ENCODE results near the gene MTHFD2L.

The MTHFD2L gene

GRCh38 chr4:74133786-74134499, 24.0 kb upstream of the MTHFD2L start:
- peak; percentile 40 for DNase-seq

DNA sequence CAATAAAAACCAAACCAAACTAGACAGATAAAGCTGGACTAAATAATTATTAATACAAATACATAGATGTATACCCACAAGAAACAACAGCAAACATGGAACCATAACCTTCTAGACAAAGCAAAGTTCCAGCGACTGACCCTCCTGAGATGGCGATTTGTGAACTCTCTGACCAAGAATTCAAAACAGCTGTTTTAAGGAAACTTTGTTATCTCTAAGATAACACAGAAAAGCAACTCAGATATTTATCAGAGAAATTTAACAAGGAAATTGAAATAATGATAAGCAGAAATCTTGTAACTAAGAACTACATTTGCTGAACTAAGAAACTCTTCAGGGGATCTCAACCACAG, 23.4 kb upstream of the MTHFD2L start:
- no peak for DNase-seq

- no peak for DNase-seq
Observed at GRCh38 chr4:74146581-74147129, 11.3 kb upstream of the MTHFD2L start.

GRCh38 chr4:74148205-74148604, 9.7 kb upstream of the MTHFD2L start:
- no peak for DNase-seq

DNA sequence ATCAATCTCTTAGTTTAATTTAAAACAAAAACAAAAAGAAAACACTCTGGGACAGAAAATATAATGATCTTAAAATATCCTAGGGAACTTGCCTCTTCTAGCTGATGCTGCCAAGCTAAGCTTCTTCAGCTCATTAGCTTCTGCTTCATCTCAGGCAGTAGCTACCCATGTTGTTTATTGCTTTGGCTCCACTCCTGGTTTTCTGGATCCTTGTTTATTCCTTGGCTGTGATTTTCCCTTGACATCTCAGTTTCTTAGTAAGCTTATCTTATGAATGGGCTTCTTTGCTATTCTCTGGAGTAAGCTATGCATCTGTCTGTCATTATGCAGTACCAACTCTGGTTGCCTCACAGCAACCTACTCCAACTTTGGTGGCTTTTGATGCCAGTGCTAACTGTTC, 5.1 kb upstream of the MTHFD2L start:
- DNase-seq = no peak

DNA sequence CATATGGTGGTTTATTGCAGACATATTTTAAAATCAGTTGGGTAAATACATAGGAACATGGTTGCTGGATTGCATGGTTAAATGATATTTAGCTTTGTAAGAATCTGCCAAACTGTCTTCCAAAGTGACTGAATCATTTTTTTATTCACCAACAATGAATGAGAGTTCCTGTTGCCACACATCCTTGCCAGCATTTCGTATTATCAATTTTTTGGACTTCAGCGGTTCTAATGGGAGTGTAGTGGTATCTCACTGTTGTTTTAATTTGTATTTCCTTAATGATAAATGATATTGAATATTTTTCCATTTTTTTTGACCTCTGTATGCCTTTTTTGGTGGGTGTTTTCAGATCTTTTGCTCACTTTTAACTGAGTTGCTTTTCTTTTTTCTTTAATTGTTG, 1.4 kb upstream of the MTHFD2L start:
- DNase-seq = no peak

DNA sequence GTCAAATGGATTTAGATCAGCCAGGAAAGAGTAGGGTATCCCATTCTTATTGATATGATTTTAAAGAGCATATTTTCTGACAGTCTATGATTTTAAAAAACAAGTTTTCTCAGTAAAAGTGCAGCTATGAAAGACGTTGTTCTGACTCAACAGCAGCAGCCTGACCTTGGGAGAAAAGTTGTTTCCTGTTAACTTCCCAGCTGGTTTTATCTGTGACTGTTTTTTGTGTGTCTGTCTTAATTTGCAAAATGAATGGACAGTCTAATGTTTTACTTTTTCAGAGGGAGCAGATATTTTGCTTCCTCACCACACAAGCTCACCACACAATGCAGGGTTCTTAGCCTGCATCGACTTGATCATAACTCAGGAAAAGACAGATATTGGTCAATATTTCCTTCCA, 764 bp upstream of the MTHFD2L start:
- no peak for DNase-seq

DNA sequence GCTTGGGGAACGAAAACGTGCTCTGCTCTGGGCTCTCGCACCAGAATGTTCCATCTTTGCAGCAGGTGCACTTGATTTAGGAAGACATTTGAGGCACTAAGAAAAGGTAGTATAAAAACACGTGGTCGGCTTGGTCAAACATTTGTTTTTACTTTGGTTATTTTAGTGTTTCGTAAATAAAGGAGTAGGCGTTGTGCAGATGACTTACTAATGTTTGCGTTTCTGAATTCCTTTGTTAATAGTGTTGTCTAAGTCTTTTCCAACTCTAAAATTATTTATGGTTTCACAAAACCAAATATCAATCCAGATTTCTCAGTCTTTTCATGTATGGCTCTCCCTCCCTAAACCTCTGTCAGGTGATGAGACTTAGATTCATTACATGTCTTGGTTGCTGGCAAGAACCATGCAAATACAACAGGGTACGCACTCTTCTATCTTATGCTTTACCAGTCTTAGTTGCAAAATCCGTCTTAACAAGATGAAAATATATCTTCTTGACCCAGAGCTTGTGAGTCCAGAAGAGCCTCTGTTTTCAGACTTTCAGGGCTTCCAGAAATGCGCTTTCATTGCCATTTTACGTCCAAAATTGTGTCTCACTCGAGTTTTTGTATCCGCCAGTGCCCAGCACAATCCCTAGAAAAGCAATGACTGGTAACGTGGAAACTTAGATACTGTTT, 686 bp downstream of the MTHFD2L start:
- DNase-seq = no peak

GRCh38 chr4:74159143-74159709, 1.3 kb downstream of the MTHFD2L start:
- DNase-seq = no peak

DNA sequence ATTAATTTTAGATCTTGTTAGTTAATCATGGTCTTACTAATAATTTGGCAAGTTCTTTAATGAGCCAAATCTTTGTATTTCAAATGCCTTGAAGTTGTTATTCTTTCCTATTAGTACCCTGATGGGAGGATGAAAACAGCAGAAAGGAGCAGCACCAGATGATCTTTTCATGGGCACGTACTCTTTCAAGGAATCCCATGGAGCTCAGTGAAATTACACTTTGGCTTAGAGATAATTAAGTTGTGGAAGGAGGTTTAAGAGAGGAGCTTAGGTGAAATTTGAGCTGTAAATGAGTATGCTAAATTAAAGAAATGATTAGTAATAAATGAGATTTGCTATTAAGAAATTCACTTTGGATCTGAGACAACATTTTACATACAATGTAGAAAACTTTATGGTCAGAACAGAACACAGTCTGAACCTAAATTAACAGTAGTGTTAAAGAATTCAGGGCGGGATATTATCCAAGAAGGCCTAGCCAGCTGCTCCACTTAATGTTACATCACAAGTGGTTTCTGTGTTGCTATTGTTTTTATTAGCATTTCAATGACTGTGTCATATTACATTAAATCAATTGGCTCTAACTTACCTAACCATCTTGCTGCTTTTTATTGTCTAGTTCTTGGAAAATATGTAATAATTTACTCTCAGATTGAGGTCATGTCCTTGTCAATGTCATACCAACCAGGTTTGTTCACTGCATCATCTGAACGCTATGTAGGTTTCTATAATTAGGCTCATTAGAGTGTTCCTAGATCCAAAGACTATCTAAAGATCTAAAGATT, 3.9 kb downstream of the MTHFD2L start:
- DNase-seq = no peak

DNA sequence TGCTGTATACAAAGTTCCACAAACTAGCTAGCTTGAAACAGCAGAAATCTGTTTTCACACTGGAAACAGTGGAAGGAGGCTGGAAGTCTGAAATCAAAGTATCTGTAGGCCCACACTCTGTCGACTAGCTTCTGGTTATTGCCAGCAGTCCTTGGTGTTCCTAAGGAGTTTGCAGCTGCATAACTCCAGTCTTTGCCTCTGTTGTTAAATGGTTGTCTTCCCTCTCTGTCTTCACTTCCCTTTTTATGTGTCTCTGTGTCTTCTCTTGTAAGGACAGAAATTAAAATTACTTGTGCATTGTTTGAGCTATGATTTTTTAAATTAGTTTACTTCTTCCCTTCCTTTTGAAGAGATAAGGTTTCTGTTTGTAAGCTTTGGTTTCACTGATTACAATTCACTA, 8.2 kb downstream of the MTHFD2L start:
- no peak for DNase-seq

- no peak for DNase-seq
Observed at GRCh38 chr4:74166818-74167217, 8.9 kb downstream of the MTHFD2L start.

DNA sequence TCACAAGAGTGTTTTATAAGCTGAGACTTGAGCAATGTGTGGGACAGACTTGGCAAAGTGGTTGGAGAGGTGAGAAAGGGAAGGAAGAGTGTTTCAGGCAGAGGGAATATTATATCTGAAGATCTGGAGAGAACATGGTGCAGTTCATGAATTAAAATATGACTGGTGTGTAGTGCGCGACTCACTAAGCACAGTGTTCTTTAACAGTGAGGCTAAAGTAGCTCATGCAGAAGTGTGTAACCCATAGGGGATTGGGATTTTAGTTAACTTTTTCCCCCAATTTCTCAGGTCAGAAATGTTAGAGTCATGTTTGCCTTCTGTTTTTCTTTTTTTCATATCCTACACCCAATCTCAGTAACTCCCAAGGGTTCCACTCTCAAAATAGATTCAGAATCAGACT, 9.7 kb downstream of the MTHFD2L start:
- DNase-seq = no peak

DNA sequence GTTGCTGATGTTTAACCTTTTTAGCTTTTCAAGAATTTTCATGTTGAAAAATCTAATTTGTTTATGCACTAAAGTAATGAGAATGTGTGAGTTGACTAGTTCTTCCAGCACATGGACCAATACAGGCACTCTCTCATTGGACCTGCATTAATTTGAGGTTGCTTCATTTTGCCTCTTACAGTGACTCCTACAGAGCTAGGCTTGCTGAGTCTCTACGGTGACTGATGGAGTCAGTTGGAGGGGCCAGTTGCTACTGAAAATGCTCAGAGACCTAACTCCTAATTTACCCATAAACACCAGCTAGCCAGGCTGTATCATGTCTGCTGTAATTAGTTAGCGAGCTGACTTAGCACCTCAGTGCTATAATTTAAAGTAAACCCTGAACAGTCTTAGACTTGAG, 10.9 kb downstream of the MTHFD2L start:
- DNase-seq = no peak

DNA sequence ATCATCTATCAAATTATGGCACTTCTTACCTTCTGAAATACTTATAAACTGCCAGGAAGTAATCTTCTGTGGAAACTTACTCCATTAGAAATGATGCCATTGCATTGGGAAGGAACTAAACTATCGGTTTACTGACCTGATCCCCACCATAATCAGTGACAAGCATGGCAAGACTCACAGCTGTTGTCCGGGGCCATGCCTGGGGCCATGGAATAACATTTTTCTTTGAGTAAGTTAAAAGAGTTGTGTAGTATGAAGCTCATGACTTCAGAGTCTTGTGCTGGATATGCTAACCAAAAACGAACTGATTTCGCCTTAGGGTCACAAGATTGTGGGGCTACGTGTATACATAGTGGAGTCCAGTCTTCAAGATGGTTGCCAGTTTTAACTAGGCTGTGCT, 15.4 kb downstream of the MTHFD2L start:
- no peak for DNase-seq

DNA sequence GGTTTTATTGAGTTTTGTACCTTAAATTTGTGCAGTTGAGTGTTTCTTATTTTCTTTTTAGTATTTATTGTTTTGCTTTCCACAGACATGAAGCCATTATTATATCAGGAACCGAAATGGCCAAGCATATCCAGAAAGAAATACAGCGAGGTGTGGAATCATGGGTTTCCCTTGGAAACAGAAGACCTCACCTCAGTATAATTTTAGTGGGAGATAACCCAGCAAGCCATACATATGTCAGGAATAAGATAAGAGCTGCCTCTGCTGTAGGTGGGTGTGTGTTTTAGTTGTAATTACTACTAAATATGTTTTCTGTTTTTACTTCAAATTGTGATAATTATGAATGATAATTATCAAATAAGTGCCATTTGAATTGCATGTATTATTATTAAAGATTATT, 16.5 kb downstream of the MTHFD2L start:
- no peak for DNase-seq

DNA sequence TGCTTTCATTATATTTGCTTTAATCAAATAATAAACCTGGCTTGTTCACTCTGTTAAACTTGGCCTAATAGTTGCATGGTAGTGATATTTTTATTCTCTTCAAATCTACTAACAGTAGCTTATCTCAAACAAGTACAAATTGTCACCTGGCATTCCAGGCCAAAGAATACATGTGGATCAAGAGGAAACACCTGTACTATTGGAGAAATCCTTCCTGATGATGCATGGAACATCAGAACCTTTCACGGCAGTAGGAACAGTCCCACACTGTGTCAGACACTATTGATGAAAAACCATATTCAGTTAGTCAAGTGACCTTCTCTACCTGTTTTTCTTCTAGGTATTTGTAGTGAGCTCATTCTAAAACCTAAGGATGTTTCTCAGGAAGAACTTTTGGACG, 17.0 kb downstream of the MTHFD2L start:
- no peak for DNase-seq

DNA sequence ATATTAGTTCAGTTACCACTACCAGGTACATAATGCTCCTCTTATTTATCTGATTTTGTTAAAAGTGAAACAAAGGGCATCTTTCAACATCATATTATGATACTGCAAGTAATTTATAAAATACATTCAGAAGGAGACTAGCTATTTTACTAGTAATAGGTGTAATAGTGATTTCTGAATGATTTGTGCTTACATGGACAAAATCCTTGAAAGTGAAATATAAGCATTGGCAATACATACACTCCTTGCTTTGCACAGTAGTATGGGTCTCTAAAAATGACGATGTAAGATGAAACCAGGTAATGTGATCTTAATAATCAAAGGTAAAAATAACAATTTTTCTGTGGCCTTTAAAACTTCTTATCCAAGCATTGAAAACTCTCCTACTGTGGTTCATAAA, 17.5 kb downstream of the MTHFD2L start:
- no peak for DNase-seq

- no peak for DNase-seq
Observed at GRCh38 chr4:74178798-74179197, 20.9 kb downstream of the MTHFD2L start.

- no peak for DNase-seq
Observed at GRCh38 chr4:74181219-74181618, 23.3 kb downstream of the MTHFD2L start.

- DNase-seq = no peak
Observed at GRCh38 chr4:74188912-74189311, 31.0 kb downstream of the MTHFD2L start.

GRCh38 chr4:74189331-74190043, 31.6 kb downstream of the MTHFD2L start:
- no peak for DNase-seq

GRCh38 chr4:74190332-74190731, 32.4 kb downstream of the MTHFD2L start:
- DNase-seq = no peak

Measured in stimulated activated CD4-positive, alpha-beta T cell treated with anti-CD3 and anti-CD28 coated beads, Interleukin-4, amount 100 ng/mL, for 24 hours (primary cell).